K562 (cell line): ENCODE measurements around the gene NKG7. TPM values are rescaled to one million over a fixed set of nuclear protein-coding genes. Genes with fewer than 3 reads are reported as not detected.

Source experiments
- ELK3 ChIP-seq: fragments of 450-650 bp; formaldehyde crosslinking; IDR thresholded peaks from 2 replicates; pipeline ENCODE4 v1.4.0; 2020; ENCODE audit warnings: mild to moderate bottlenecking
- ERF ChIP-seq: fragments of 450-650 bp; formaldehyde crosslinking; IDR thresholded peaks from 2 replicates; pipeline ENCODE4 v1.4.0; 2020; ENCODE audit warnings: mild to moderate bottlenecking, mixed read lengths
- FOXJ2 ChIP-seq: fragments of 200-800 bp; sonication (Bioruptor generic); IDR thresholded peaks from 2 replicates; pipeline ENCODE4 v1.6.1; 2016; ENCODE audit warnings: missing genetic modification characterization, missing compliant biosample characterization
- FOXJ3 ChIP-seq: sonication (generic); formaldehyde crosslinking; IDR thresholded peaks from 2 replicates; pipeline ENCODE4 v1.4.0; 2020; ENCODE audit warnings: mild to moderate bottlenecking, missing genetic modification reagents
- HES1 ChIP-seq: fragments of 450-650 bp; IDR thresholded peaks from 2 replicates; pipeline ENCODE4 v1.6.1; 2016; ENCODE audit warnings: low read depth, mild to moderate bottlenecking, moderate library complexity
- HINFP ChIP-seq: fragments of 450-650 bp; conservative IDR thresholded peaks from 2 replicates; pipeline ENCODE4 v1.6.1; 2016; ENCODE audit warnings: missing genetic modification characterization, low read depth, mild to moderate bottlenecking, control low read depth, missing compliant biosample characterization
- MYNN ChIP-seq, 2 experiments: sonication (generic); formaldehyde crosslinking in 1 of 2; IDR thresholded peaks; 2 replicates each; pipeline versions ENCODE4 v1.5.0 to v1.6.1; 2016 to 2020; ENCODE audit warnings: antibody characterized with exemption in 1 of 2, missing genetic modification reagents in 1 of 2
- RB1 ChIP-seq: fragments of 450-650 bp; IDR thresholded peaks from 2 replicates; pipeline ENCODE4 v1.6.1; 2017; ENCODE audit warnings: low read depth, mild to moderate bottlenecking
- RBM17 ChIP-seq: fragments of 200-400 bp; formaldehyde crosslinking; IDR thresholded peaks from 2 replicates; pipeline ENCODE4 v1.6.1; 2017; ENCODE audit warnings: low read depth, mild to moderate bottlenecking, low read length, borderline replicate concordance
- SAFB ChIP-seq: fragments of 200-400 bp; formaldehyde crosslinking; IDR thresholded peaks from 2 replicates; pipeline ENCODE4 v1.6.1; 2017; ENCODE audit warnings: low read depth, low read length, borderline replicate concordance
- TAF1 ChIP-seq: IDR thresholded peaks from 2 replicates; pipeline ENCODE4 v1.6.1; 2011; ENCODE audit warnings: mild to moderate bottlenecking, low read length, moderate library complexity; ENCODE audit not compliant: insufficient read depth, control insufficient read depth, severe bottlenecking; ENCODE audit errors: extremely low read depth
- TAF7 ChIP-seq: fragments of 450-650 bp; IDR thresholded peaks from 2 replicates; pipeline ENCODE4 v1.6.1; 2016; ENCODE audit warnings: missing genetic modification characterization, missing compliant biosample characterization
- ZMIZ1 ChIP-seq, 2 experiments: fragments of 150-350 bp in 1 of 2; IDR thresholded peaks; 2 replicates each; pipeline ENCODE4 v1.6.1; 2012 to 2016; ENCODE audit warnings: low read depth in 2 of 2, low read length in 2 of 2, mild to moderate bottlenecking in 1 of 2, moderate library complexity in 1 of 2
- ZNF24 ChIP-seq: fragments of 450-650 bp; IDR thresholded peaks from 2 replicates; pipeline ENCODE4 v1.6.1; 2016
- polyA plus RNA-seq, 8 experiments: library from polyadenylated mRNA; depleted of rRNA in 4 of 8; stranded (reverse) in 5 of 8; unstranded in 3 of 8; fragments of >200 nt; fragmentation: Nextera tagmentation in 2 of 8; fragmentation: Illumina TruSeq in 1 of 8; extraction: Ambion mirVana in 2 of 8; extraction: Trizol in 1 of 8; gene quantifications; 2 replicates each; pipeline versions ENCODE4 v1.2.1 to v1.2.3, GENCODE V29; 2011 to 2014; ENCODE audit warnings: inconsistent platforms in 1 of 8, missing spikeins in 1 of 8
- total RNA-seq, 7 experiments: library from RNA; depleted of rRNA in 6 of 7; stranded (reverse); fragments of >200 nt in 6 of 7; fragmentation: Illumina TruSeq in 2 of 7; extraction: Trizol in 2 of 7; gene quantifications; 2 replicates each; pipeline versions ENCODE4 v1.2.1 to v1.2.3, GENCODE V29; 2011 to 2021; ENCODE audit warnings: low replicate concordance in 1 of 7
- TF ChIP-seq, protein P1 (sequence below): sonication (generic); formaldehyde crosslinking; IDR thresholded peaks from 2 replicates; pipeline ENCODE4 v1.8.0; 2022; ENCODE audit warnings: missing genetic modification reagents, mild to moderate bottlenecking, borderline replicate concordance
- TF ChIP-seq, protein P2 (sequence below): fragments of 450-650 bp; IDR thresholded peaks from 2 replicates; pipeline ENCODE4 v1.6.1; 2017; ENCODE audit warnings: antibody characterized with exemption, mild to moderate bottlenecking

The NKG7 gene
- total and polyA plus RNA-seq, 9 of the 15 experiments (the other 6 are each of a cell fraction or from before 2014, with no cell fraction given): 0.30 to 0.70 (median 0.51) TPM; not detected in 2

- no peak for TF ChIP-seq RBM17
- peak; percentile 96 for TF ChIP-seq RB1
- no peak for TF ChIP-seq HINFP (tag)
- no peak for TF ChIP-seq ERF (CRISPR knock-in tag)
- no peak for TF ChIP-seq SAFB
- peak; percentile 79 for TF ChIP-seq ZNF24
- no peak for TF ChIP-seq FOXJ3 (CRISPR knock-in tag)
- TF ChIP-seq, protein P1, sequence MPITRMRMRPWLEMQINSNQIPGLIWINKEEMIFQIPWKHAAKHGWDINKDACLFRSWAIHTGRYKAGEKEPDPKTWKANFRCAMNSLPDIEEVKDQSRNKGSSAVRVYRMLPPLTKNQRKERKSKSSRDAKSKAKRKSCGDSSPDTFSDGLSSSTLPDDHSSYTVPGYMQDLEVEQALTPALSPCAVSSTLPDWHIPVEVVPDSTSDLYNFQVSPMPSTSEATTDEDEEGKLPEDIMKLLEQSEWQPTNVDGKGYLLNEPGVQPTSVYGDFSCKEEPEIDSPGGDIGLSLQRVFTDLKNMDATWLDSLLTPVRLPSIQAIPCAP (CRISPR knock-in tag): peak; percentile 92; the same call in 1 of the 2 replicates
- TF ChIP-seq, protein P2, sequence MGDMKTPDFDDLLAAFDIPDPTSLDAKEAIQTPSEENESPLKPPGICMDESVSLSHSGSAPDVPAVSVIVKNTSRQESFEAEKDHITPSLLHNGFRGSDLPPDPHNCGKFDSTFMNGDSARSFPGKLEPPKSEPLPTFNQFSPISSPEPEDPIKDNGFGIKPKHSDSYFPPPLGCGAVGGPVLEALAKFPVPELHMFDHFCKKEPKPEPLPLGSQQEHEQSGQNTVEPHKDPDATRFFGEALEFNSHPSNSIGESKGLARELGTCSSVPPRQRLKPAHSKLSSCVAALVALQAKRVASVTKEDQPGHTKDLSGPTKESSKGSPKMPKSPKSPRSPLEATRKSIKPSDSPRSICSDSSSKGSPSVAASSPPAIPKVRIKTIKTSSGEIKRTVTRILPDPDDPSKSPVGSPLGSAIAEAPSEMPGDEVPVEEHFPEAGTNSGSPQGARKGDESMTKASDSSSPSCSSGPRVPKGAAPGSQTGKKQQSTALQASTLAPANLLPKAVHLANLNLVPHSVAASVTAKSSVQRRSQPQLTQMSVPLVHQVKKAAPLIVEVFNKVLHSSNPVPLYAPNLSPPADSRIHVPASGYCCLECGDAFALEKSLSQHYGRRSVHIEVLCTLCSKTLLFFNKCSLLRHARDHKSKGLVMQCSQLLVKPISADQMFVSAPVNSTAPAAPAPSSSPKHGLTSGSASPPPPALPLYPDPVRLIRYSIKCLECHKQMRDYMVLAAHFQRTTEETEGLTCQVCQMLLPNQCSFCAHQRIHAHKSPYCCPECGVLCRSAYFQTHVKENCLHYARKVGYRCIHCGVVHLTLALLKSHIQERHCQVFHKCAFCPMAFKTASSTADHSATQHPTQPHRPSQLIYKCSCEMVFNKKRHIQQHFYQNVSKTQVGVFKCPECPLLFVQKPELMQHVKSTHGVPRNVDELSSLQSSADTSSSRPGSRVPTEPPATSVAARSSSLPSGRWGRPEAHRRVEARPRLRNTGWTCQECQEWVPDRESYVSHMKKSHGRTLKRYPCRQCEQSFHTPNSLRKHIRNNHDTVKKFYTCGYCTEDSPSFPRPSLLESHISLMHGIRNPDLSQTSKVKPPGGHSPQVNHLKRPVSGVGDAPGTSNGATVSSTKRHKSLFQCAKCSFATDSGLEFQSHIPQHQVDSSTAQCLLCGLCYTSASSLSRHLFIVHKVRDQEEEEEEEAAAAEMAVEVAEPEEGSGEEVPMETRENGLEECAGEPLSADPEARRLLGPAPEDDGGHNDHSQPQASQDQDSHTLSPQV: no peak
- 0 out of 4 replicates have a peak, but pooled peaks of 1 of the 2 experiments have one; percentile 43 for TF ChIP-seq ZMIZ1 (IDR thresholded peaks at IDR 0.05; ENCODE audit: low read depth in 2 of 2, low read length in 2 of 2)
- no peak for TF ChIP-seq HES1
- no peak for TF ChIP-seq FOXJ2 (tag)
- TF ChIP-seq TAF1: no peak
- 0 out of 2 replicates have a peak, but pooled peaks have one; percentile 53 for TF ChIP-seq MYNN (IDR thresholded peaks at IDR 0.05)
- no peak for TF ChIP-seq MYNN (CRISPR knock-in tag; IDR thresholded peaks at IDR 0.05)
- no peak for TF ChIP-seq ELK3
- TF ChIP-seq TAF7 (tag): no peak
Observed at GRCh38 chr19:51422053-51422448, 49.6 kb upstream of the NKG7 start (continued).
